Body of pancreas (tissue), 4 donors: ENCODE data around the gene HOXA9. TPM values are rescaled to one million over a fixed set of nuclear protein-coding genes. Genes with fewer than 3 reads are reported as not detected.
A peak's percentile ranks its signal among the peaks of the same experiment; 100 is the strongest.

Source experiments
- ATAC-seq: fragments of 150-250 bp; one replicate; pipeline ENCODE4 v1.9.1; 2016
- DNase-seq, 4 donors: peaks; one replicate each; pipeline ENCODE4 v3.0.0-alpha.2; 2019
- H3K27ac ChIP-seq, 4 donors: fragments of 200-600 bp; sonication (generic); 1 replicate in 3 of 4; 2 replicates in 1 of 4; pipeline versions ENCODE4 v1.5.1 to v1.6.1; 2016 to 2019; ENCODE audit warnings: mild to moderate bottlenecking in 1 of 4, mixed read lengths in 1 of 4, moderate library complexity in 1 of 4
- H3K27me3 ChIP-seq, 2 donors: fragments of 200-600 bp; sonication (generic); one replicate each; pipeline ENCODE4 v1.6.0; 2016; ENCODE audit warnings: mild to moderate bottlenecking in 1 of 2
- H3K36me3 ChIP-seq, 2 donors: fragments of 200-600 bp; sonication (generic); replicated peaks in 1 of 2; 2 replicates each; pipeline ENCODE4 v1.5.1; 2016; ENCODE audit warnings: low read depth in 2 of 2; ENCODE audit not compliant: insufficient read depth in 1 of 2
- H3K4me1 ChIP-seq: fragments of 200-600 bp; sonication (generic); one replicate; pipeline ENCODE4 v1.6.0; 2016
- H3K4me3 ChIP-seq, 2 donors: fragments of 200-600 bp; sonication (generic); 1 replicate in 1 of 2; 2 replicates in 1 of 2; pipeline ENCODE4 v1.5.1; 2016 to 2019
- H3K9me3 ChIP-seq, 3 donors: fragments of 200-600 bp; sonication (generic); 1 replicate in 2 of 3; 2 replicates in 1 of 3; pipeline ENCODE4 v1.5.1; 2016
- CTCF ChIP-seq, 7 experiments: fragments of 450-650 bp in 4 of 7; fragments of 200-600 bp in 3 of 7; sonication (generic) in 3 of 7; IDR thresholded peaks; one replicate each; pipeline ENCODE4 v1.5.1; 2016 to 2019; ENCODE audit warnings: antibody characterized with exemption in 7 of 7
- POLR2A ChIP-seq, 3 donors: fragments of 450-650 bp; IDR thresholded peaks; one replicate each; pipeline ENCODE4 v1.6.1; 2016; ENCODE audit warnings: antibody characterized with exemption in 3 of 3, mild to moderate bottlenecking in 2 of 3
- WGBS, 2 donors: methylation state at CpG; one replicate each; pipeline ENCODE4 v1.1.5; 2017; 5-methylcytosine and 5-hydroxymethylcytosine counted together
- intact Hi-C: fragments of 100-400 bp; cut with DNase I; formaldehyde crosslinking; loops from one replicate; pipeline ENCODE4 v1.15.1; 2023
- total RNA-seq, 2 donors: library from RNA; depleted of rRNA; stranded (reverse); fragments of >200 nt; gene quantifications; one replicate each; pipeline ENCODE4 v1.1.0, GENCODE V29; 2016

Gene HOXA9
- total RNA-seq, 2 donors from 2014 or later: not detected

DNA sequence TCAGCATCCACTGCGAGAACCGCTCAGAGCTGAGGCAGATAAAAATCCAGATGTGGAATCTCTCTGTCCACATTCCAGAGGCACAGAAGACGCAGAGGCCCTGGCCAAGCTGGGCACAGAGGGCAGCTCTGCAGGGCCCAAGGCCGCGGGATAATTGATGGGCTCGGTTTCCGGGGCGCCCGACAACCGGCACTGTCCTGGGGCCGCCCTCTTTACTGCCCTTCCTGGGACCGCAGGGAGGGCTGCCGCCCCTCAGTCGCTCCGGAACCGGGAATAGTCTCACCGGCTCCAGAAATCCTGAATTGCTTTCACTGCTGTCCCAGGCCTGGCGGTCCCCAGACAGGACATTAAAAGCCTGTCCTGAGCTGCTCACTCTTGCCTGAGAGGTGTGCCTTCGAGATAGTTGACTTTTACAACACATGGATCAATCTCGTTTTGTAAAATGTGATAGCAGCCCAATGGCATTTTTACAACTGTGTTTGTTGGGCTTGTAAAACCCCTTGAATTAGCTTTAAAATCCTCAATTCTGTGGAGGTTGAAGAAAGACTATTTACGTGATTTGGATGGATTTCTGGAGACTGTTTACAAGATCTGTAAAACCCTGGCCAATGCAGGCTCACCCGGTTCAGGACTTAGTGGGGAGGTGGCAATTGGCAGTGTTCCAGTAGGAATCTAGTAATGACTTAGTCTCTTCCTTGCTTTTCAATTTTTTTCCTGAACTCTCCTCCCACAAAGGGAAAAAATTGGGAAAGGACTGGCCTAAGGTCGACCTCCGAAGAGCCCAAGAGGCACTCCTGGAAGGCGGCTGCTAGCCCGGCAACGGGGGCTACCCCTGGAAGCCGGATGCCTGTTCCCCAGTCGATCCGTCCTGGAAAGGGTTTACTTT, 16.3 kb downstream of the HOXA9 start:
- 22 to 24% methylated on average over 20 to 30 of the region's 30 CpGs for WGBS, 2 donors
- intact Hi-C loops: no loop called here
- Histone ChIP-seq H3K27me3 (peaks cover 0 to 81% of the 10 kb centered on the region in 2 donors), H3K36me3 (no peaks in the 10 kb centered on the region), H3K9me3 (no peaks in the 10 kb centered on the region), H3K4me3 (no peak overlapping the region), H3K27ac (no peak overlapping the region), H3K4me1 (peaks cover 31% of the 10 kb centered on the region)
- TF ChIP-seq POLR2A (IDR thresholded peaks at IDR 0.05): no peak
- TF ChIP-seq CTCF (IDR thresholded peaks at IDR 0.05): no peak
- DNase-seq: peak in 1 of 4 donors; percentile 1
- no peak for ATAC-seq

DNA sequence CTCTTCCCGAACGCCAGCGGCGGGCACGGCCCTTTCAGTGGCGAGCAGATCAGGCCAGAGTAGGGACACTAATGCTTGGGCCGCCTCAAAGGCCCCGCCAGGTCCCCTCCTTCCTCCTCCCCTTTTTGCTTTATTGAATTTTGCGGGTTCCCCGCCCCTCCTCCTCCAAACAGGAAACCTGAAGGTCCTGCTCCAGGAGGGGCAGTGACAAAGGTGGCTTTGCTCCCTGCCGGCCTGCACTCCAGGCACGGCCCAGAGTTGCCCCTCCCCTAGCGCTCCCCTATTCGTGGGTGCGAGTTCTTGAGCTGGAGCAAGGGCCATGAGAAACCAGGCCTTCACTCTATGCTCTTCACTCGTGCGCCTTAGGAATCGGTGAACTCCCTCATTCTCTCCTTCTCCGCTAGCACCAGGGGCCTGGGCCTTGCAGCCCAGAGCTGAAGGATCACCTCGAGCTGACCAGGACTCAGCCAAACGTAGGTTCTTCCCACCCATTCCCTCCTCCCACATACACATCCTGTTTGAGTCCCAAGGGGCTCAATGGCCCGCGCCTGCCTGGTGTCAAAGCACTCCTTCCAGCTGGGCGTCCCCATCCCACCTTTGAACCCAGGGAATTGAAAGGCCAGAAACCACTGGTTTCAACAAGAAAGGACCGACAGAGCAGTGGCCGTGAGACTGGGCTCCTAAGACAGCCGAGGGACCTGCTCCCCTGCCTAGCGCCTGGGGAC, 17.1 kb downstream of the HOXA9 start:
- H3K4me1 ChIP-seq: peaks cover 39% of the 10 kb centered on the region
- ATAC-seq (no peak), DNase-seq (peak in 1 of 4 donors; percentile 2)
- peaks cover 0 to 81% of the 10 kb centered on the region in 2 donors for H3K27me3 ChIP-seq
- no peaks in the 10 kb centered on the region for H3K36me3 ChIP-seq
- TF ChIP-seq POLR2A (IDR thresholded peaks at IDR 0.05) (no peak), CTCF (IDR thresholded peaks at IDR 0.05) (no peak)
- intact Hi-C loops: no loop called here
- H3K9me3 ChIP-seq: no peaks in the 10 kb centered on the region
- H3K4me3 ChIP-seq: no peak overlapping the region
- WGBS, 2 donors: 10 to 22% methylated on average over 20 to 28 of the region's 28 CpGs
- no peak overlapping the region for H3K27ac ChIP-seq

DNA sequence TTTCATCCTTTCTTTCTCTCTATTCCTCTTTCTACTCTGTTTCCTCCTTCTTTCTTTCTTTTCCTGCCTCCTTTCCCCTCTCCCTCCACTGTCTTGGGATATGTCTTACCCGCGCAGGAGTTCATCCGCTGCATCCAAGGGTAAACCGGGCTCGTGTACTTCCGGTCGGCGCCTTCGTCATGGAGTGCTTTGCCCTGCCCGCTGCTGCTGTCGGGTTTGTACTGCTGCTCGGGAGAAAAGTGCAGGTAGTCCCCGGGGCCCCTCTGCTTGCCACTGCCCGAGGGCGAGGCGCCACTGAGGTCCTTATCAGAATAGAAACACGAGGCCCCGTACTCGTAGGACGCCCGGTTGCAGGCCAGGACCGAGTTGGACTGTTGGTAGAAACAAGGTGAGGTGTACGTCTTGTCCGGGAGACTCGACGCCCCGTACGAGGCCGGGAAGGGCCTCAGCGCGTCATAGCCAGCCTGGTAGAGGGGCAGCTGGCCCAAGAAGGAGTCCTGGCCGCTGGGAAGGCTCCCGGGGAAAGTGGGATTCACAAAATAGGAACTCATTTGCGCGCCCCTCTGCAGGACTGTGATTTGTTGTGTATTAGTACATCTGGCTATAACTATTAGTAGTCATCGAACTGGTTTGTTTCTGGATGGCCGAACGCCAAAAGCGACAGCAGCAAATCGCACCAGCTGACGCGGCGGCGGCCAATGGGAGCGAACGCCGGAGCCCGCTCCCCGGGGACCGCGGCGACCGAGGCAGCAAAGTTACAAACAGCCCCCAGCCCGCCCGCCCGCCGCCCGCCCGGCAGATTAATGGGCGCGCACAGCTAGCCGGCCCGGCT, 17.9 kb downstream of the HOXA9 start, which contains the start of gene HOXA6:
Gene HOXA6 (minus strand): TSS at position 576 of the 832 bp plus-strand sequence. CDS start 25 bp downstream, at position 551.
- TF ChIP-seq POLR2A (IDR thresholded peaks at IDR 0.05) (no peak), CTCF (IDR thresholded peaks at IDR 0.05) (no peak)
- no peak within 1 kb of the TSS for H3K4me3 ChIP-seq
- H3K4me1 ChIP-seq: peaks cover 45% of the 10 kb centered on the region
- H3K27me3 ChIP-seq: peaks cover 0 to 79% of the 10 kb centered on the region in 2 donors
- H3K9me3 ChIP-seq: no peaks in the 10 kb centered on the region
- intact Hi-C loops: no loop called here
- no peaks in the 10 kb centered on the region for H3K36me3 ChIP-seq
- no peak within 1 kb of the TSS for H3K27ac ChIP-seq
- 9 to 11% methylated on average over 45 to 59 of the region's 63 CpGs for WGBS, 2 donors
- DNase-seq: peak; percentile 49 to 71 (median 58)
- no peak for ATAC-seq

GRCh38 chr7:27146491-27147198, 18.7 kb downstream of the HOXA9 start:
- ATAC-seq (no peak), DNase-seq (no peak)
- intact Hi-C loops: no loop called here
- Histone ChIP-seq H3K36me3 (no peaks in the 10 kb centered on the region), H3K4me1 (peaks cover 46% of the 10 kb centered on the region), H3K27ac (no peak overlapping the region), H3K9me3 (no peaks in the 10 kb centered on the region), H3K4me3 (no peak overlapping the region), H3K27me3 (peaks cover 0 to 79% of the 10 kb centered on the region in 2 donors)
- 37 to 44% methylated on average over 5 of the region's 5 CpGs for WGBS, 2 donors
- TF ChIP-seq CTCF (IDR thresholded peaks at IDR 0.05): no peak
- TF ChIP-seq POLR2A (IDR thresholded peaks at IDR 0.05): no peak
